Mucosa of descending colon (tissue), 3 donors: ENCODE measurements around the gene TMEM186. TPM values are rescaled to one million over a fixed set of nuclear protein-coding genes. Genes with fewer than 3 reads are reported as not detected.
"Not testable (repeated sequence)": the region's sequence is repeated elsewhere in the genome, so short reads cannot be mapped to it uniquely, and the experiment has no call there.

ENCODE experiments used
- ATAC-seq: fragments of 200-7000 bp; cut with Tn5 transposase; one replicate; pipeline ENCODE4 v1.9.1; 2020; ENCODE audit warnings: mild to moderate bottlenecking, moderate library complexity
- DNase-seq, 3 donors: peaks; one replicate each; pipeline ENCODE4 v3.0.0-alpha.2; 2020
- H3K36me3 ChIP-seq: fragments of 200-600 bp; one replicate; pipeline ENCODE4 v1.8.0; 2021; ENCODE audit warnings: low read depth, mild to moderate bottlenecking
- H3K4me1 ChIP-seq: fragments of 200-600 bp; one replicate; pipeline ENCODE4 v1.8.0; 2021; ENCODE audit warnings: low read depth, mild to moderate bottlenecking
- H3K4me3 ChIP-seq: fragments of 200-600 bp; one replicate; pipeline ENCODE4 v1.8.0; 2021; ENCODE audit warnings: mild to moderate bottlenecking
- H3K9me3 ChIP-seq: fragments of 200-600 bp; one replicate; pipeline ENCODE4 v1.8.0; 2021; ENCODE audit warnings: mild to moderate bottlenecking
- intact Hi-C, 2 donors: fragments of 100-400 bp; cut with DNase I in 1 of 2; cut with micrococcal nuclease in 1 of 2; formaldehyde crosslinking; loops; one replicate each; pipeline versions ENCODE4 v1.11.0 to v1.11.1; 2022; cut with DNase I, micrococcal nuclease
- total RNA-seq, 3 donors: library from RNA; stranded (reverse); fragmentation: NEBNext Ultra II Directional in 2 of 3; extraction: Animal tissue kit (Norgen Biotek cat#: 25700) in 2 of 3; gene quantifications; one replicate each; pipeline versions ENCODE4 v1.2.1 to v1.2.4, GENCODE V29; 2021 to 2023
- TF ChIP-seq, protein P1 (sequence below): fragments of 200-600 bp; IDR thresholded peaks from one replicate; pipeline ENCODE4 v1.8.0; 2022; ENCODE audit warnings: antibody characterized with exemption, mild to moderate bottlenecking
- donor health status: DM: no; HTN: no; CAD: no; lungs with moderate emphysema.
- donor health status: DM: no; HTN: no; CAD: no.
- donor health status: DM: no; HTN: yes; CAD: no.

Gene TMEM186
- total RNA-seq, 3 donors from 2014 or later = 12.2 to 13.9 (median 13.2) TPM

- H3K9me3 ChIP-seq = no peaks in the 10 kb centered on the region
- ATAC-seq (no peak), DNase-seq (no peak)
- H3K36me3 ChIP-seq = no peaks in the 10 kb centered on the region
- no peaks in the 10 kb centered on the region for H3K4me1 ChIP-seq
- intact Hi-C loops = no loop called here
- no peak overlapping the region for H3K4me3 ChIP-seq
- TF ChIP-seq, protein P1, sequence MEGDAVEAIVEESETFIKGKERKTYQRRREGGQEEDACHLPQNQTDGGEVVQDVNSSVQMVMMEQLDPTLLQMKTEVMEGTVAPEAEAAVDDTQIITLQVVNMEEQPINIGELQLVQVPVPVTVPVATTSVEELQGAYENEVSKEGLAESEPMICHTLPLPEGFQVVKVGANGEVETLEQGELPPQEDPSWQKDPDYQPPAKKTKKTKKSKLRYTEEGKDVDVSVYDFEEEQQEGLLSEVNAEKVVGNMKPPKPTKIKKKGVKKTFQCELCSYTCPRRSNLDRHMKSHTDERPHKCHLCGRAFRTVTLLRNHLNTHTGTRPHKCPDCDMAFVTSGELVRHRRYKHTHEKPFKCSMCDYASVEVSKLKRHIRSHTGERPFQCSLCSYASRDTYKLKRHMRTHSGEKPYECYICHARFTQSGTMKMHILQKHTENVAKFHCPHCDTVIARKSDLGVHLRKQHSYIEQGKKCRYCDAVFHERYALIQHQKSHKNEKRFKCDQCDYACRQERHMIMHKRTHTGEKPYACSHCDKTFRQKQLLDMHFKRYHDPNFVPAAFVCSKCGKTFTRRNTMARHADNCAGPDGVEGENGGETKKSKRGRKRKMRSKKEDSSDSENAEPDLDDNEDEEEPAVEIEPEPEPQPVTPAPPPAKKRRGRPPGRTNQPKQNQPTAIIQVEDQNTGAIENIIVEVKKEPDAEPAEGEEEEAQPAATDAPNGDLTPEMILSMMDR = no peak
These were observed 43.9 kb downstream of the TMEM186 start for GRCh38 chr16:8753416-8754054.

- intact Hi-C loops = no loop called here
- DNase-seq (no peak), ATAC-seq (no peak)
- Histone ChIP-seq H3K36me3 (no peaks in the 10 kb centered on the region), H3K4me3 (no peak overlapping the region), H3K4me1 (no peaks in the 10 kb centered on the region), H3K9me3 (no peaks in the 10 kb centered on the region)
- TF ChIP-seq, protein P1 = no peak
These were observed 44.7 kb downstream of the TMEM186 start for GRCh38 chr16:8752706-8753105.

DNA sequence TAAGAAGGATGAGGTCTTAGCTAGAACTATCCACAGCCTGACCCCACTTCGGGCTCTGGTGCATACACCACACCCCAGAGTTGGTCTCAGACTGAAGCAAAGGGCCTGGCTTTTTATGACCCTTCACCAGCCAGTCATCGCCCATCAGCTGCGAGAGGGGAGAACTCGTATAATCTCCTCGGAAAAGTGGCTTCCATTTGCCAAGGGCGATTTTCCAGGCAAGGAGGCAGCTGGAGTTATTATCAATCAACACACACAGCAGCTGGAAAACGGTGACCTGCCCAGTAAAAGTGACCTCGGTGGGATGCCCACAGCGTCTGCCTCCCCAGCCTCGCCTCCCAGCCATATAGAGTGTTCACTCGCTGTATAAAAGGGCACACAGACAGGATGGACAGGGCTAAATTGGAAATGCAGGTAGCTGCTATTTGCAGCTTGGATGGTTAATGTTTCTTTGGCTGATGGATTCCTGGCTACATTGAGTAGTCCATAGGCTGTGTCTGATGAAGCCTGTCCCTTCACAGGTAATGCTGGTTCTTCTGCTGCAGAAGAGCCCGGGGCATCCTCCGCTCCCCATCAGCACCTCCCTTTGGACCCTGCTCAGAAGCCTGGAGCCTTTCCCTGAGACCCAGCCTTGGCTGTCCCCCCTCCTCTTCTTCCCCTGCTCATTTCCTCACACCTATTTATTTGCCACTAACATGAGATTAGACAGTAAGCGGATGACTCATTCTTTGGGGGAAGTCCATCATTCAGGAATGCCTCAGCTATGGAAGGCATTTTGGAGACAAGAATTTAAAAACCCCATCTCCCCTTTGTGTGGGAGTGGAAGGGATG, 45.7 kb downstream of the TMEM186 start:
- TF ChIP-seq, protein P1 = no peak
- Histone ChIP-seq H3K4me3 (no peak overlapping the region), H3K4me1 (no peaks in the 10 kb centered on the region)

DNA sequence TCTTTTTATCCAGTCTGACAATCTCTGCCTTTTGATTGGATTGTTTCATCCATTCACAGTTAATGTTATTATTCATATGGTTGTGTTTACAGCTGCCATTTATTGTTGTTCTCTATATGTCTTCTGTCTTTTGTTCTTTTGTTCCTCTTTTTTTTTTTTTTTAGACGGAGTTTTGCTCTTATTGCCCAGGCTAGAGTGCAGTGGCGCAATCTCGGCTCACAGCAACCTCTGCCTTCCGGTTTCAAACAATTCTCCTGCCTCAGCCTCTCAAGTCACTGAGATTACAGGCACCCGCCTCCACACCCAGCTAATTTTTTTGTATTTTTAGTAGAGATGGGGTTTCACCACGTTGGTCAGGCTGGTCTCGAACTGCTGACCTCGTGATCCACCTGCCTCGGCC, 48.5 kb downstream of the TMEM186 start:
- DNase-seq, ATAC-seq, H3K36me3 ChIP-seq, H3K4me1 ChIP-seq, H3K9me3 ChIP-seq, H3K4me3 ChIP-seq, intact Hi-C loops: not testable (repeated sequence)

More for the DNA sequence above, 45.7 kb downstream of the TMEM186 start:
- no peak for DNase-seq
- no peaks in the 10 kb centered on the region for H3K9me3 ChIP-seq
- intact Hi-C loops = no loop called here
- no peak for ATAC-seq
- H3K36me3 ChIP-seq = no peaks in the 10 kb centered on the region

Other genes with a start within 250 kb of the TMEM186 start
- under 1 TPM in 1 of 3 donors, not detected in 2; 0.60 TPM for gene TMEM114, start 207.1 kb downstream of the TMEM186 start, total RNA-seq
- 10 to 100 TPM; 24.1 to 41.0 (median 30.8) TPM for gene METTL22, start 175.9 kb downstream of the TMEM186 start, total RNA-seq
- 10 to 100 TPM; 12.1 to 25.5 (median 16.5) TPM for gene ABAT, start 123.0 kb downstream of the TMEM186 start, total RNA-seq
- 10 to 100 TPM; 46.4 to 77.9 (median 74.9) TPM for gene PMM2, start 200 bp upstream of the TMEM186 start, total RNA-seq
- 10 to 100 TPM; 42.7 to 69.4 (median 56.8) TPM for gene CARHSP1, start 71.4 kb upstream of the TMEM186 start, total RNA-seq
- gene LITAFD, start 84.7 kb upstream of the TMEM186 start, total RNA-seq = not detected
- 100 to 1,000 TPM; 125 to 144 (median 130) TPM for gene USP7, start 166.3 kb upstream of the TMEM186 start, total RNA-seq